H9 (cell line): ENCODE results near the gene OSBPL2. TPM values are rescaled to one million over a fixed set of nuclear protein-coding genes. Genes with fewer than 3 reads are reported as not detected.
A peak's percentile ranks its signal among the peaks of the same experiment; 100 is the strongest.

Experiments
- DNase-seq: peaks from one replicate; pipeline ENCODE4 v3.0.0-alpha.2; 2017
- H2AFZ ChIP-seq: one replicate; pipeline ENCODE4 v1.6.1; 2013; ENCODE audit warnings: mild to moderate bottlenecking, low read length, control low read depth, moderate library complexity
- H2AK5ac ChIP-seq: 2 replicates; pipeline ENCODE4 v1.6.1; 2013; ENCODE audit warnings: low read length, control low read depth, mixed read lengths; ENCODE audit not compliant: insufficient read length
- H2BK120ac ChIP-seq: one replicate; pipeline ENCODE4 v1.6.1; 2013; ENCODE audit warnings: low read depth, mild to moderate bottlenecking, low read length, control low read depth, inconsistent platforms; ENCODE audit not compliant: poor library complexity, severe bottlenecking
- H2BK12ac ChIP-seq: 2 replicates; pipeline ENCODE4 v1.6.1; 2013; ENCODE audit warnings: low read length, control low read depth, mixed read lengths, low read depth; ENCODE audit not compliant: insufficient read length
- H2BK15ac ChIP-seq: 2 replicates; pipeline ENCODE4 v1.6.1; 2013; ENCODE audit warnings: low read depth, low read length, control low read depth
- H2BK20ac ChIP-seq: one replicate; pipeline ENCODE4 v1.6.1; 2013; ENCODE audit warnings: low read depth, mild to moderate bottlenecking, low read length, control low read depth, inconsistent platforms; ENCODE audit not compliant: poor library complexity, severe bottlenecking
- H2BK5ac ChIP-seq: 2 replicates; pipeline ENCODE4 v1.6.1; 2013; ENCODE audit warnings: low read length, control low read depth, mixed read lengths; ENCODE audit not compliant: insufficient read length
- H3K14ac ChIP-seq: 2 replicates; pipeline ENCODE4 v1.6.1; 2013; ENCODE audit warnings: low read length, control low read depth; ENCODE audit not compliant: insufficient read depth
- H3K18ac ChIP-seq: 2 replicates; pipeline ENCODE4 v1.6.1; 2013; ENCODE audit warnings: low read depth, mild to moderate bottlenecking, mixed read lengths, low read length, control low read depth; ENCODE audit not compliant: insufficient read length
- H3K23ac ChIP-seq: 2 replicates; pipeline ENCODE4 v1.6.1; 2013; ENCODE audit warnings: low read length, control low read depth, mixed read lengths, low read depth; ENCODE audit not compliant: insufficient read length
- H3K23me2 ChIP-seq: 2 replicates; pipeline ENCODE4 v1.6.1; 2013; ENCODE audit warnings: low read depth, mild to moderate bottlenecking, mixed read lengths, low read length, control low read depth; ENCODE audit not compliant: insufficient read length, poor library complexity, severe bottlenecking
- H3K27ac ChIP-seq: 2 replicates; pipeline ENCODE4 v1.5.1; 2013; ENCODE audit warnings: low read length, control low read depth, mixed read lengths, low read depth; ENCODE audit not compliant: insufficient read length
- H3K27me3 ChIP-seq: 2 replicates; pipeline ENCODE4 v1.6.1; 2013; ENCODE audit warnings: low read length, control low read depth, inconsistent platforms; ENCODE audit not compliant: insufficient read depth
- H3K4ac ChIP-seq: 2 replicates; pipeline ENCODE4 v1.6.1; 2013; ENCODE audit warnings: low read depth, mild to moderate bottlenecking, control low read depth, inconsistent platforms, low read length, moderate library complexity
- H3K4me1 ChIP-seq: 2 replicates; pipeline ENCODE4 v1.6.1; 2013; ENCODE audit warnings: low read length, control low read depth, inconsistent platforms; ENCODE audit not compliant: insufficient read depth
- H3K4me2 ChIP-seq: 2 replicates; pipeline ENCODE4 v1.6.1; 2013; ENCODE audit warnings: low read length, control low read depth, mixed read lengths; ENCODE audit not compliant: insufficient read length, insufficient read depth
- H3K56ac ChIP-seq: 2 replicates; pipeline ENCODE4 v1.6.1; 2013; ENCODE audit warnings: low read depth, mild to moderate bottlenecking, mixed read lengths, low read length, control low read depth; ENCODE audit not compliant: insufficient read length
- H3K79me1 ChIP-seq: 2 replicates; pipeline ENCODE4 v1.6.1; 2013; ENCODE audit warnings: low read depth, mild to moderate bottlenecking, moderate library complexity, low read length, control low read depth, inconsistent platforms; ENCODE audit not compliant: insufficient read depth, poor library complexity, severe bottlenecking
- H3K79me2 ChIP-seq: 2 replicates; pipeline ENCODE4 v1.6.1; 2013; ENCODE audit warnings: low read length, control low read depth, inconsistent platforms; ENCODE audit not compliant: insufficient read depth
- H3K9ac ChIP-seq: 2 replicates; pipeline ENCODE4 v1.6.1; 2013; ENCODE audit warnings: low read length, control low read depth, mixed read lengths; ENCODE audit not compliant: insufficient read length; ENCODE audit errors: extremely low read depth
- H3K9me3 ChIP-seq: one replicate; pipeline ENCODE4 v1.6.1; 2013; ENCODE audit warnings: low read depth, low read length, inconsistent platforms; ENCODE audit not compliant: control insufficient read depth
- H3T11ph ChIP-seq: one replicate; pipeline ENCODE4 v1.6.1; 2013; ENCODE audit warnings: mild to moderate bottlenecking, low read length, control low read depth, inconsistent platforms
- H4K20me1 ChIP-seq: one replicate; pipeline ENCODE4 v1.6.1; 2013; ENCODE audit not compliant: control insufficient read depth, insufficient read length, insufficient read depth
- H4K5ac ChIP-seq: 2 replicates; pipeline ENCODE4 v1.6.1; 2013; ENCODE audit warnings: low read depth, mild to moderate bottlenecking, mixed read lengths, low read length, control low read depth; ENCODE audit not compliant: insufficient read length
- H4K8ac ChIP-seq: replicated peaks from 2 replicates; pipeline ENCODE4 v1.6.1; 2013; ENCODE audit warnings: low read length, control low read depth, mixed read lengths, low read depth; ENCODE audit not compliant: insufficient read length
- H4K91ac ChIP-seq: 2 replicates; pipeline ENCODE4 v1.6.1; 2013; ENCODE audit warnings: low read depth, mild to moderate bottlenecking, moderate library complexity, mixed read lengths, low read length, control low read depth; ENCODE audit not compliant: insufficient read length
- H3K27ac Mint-ChIP-seq, 3 experiments: 2 replicates in 2 of 3; 3 replicates in 1 of 3; pipeline ENCODE4 v1.8.0; 2020 to 2021; ENCODE audit warnings: mixed read lengths in 3 of 3, mild to moderate bottlenecking in 1 of 3, moderate library complexity in 1 of 3
- H3K27me3 Mint-ChIP-seq: 2 replicates; pipeline ENCODE4 v1.8.0; 2021; ENCODE audit warnings: low read depth, mild to moderate bottlenecking, moderate library complexity, mixed read lengths
- H3K36me3 Mint-ChIP-seq, 3 experiments: 2 replicates in 2 of 3; 3 replicates in 1 of 3; pipeline ENCODE4 v1.8.0; 2020 to 2021; ENCODE audit warnings: low read depth in 3 of 3, mixed read lengths in 3 of 3; ENCODE audit not compliant: insufficient read depth in 1 of 3
- H3K4me1 Mint-ChIP-seq, 2 experiments: 2 replicates each; pipeline ENCODE4 v1.8.0; 2020; ENCODE audit warnings: mixed read lengths in 2 of 2
- H3K4me3 Mint-ChIP-seq, 2 experiments: 2 replicates in 1 of 2; 3 replicates in 1 of 2; pipeline ENCODE4 v1.8.0; 2020 to 2021; ENCODE audit warnings: mild to moderate bottlenecking in 2 of 2, mixed read lengths in 2 of 2, moderate library complexity in 1 of 2
- H3K9me3 Mint-ChIP-seq, 2 experiments: 2 replicates in 1 of 2; 3 replicates in 1 of 2; pipeline ENCODE4 v1.8.0; 2020; ENCODE audit warnings: mild to moderate bottlenecking in 2 of 2, mixed read lengths in 2 of 2, moderate library complexity in 1 of 2
- WGBS: extraction: QIAGEN DNeasy Blood & Tissue Kit; methylation state at CpG from one replicate; pipeline ENCODE4 v1.1.7; 2013; ENCODE audit warnings: missing lambda C conversion rate, low lambda C conversion rate, mixed read lengths; ENCODE audit not compliant: insufficient read length; ENCODE audit errors: extremely low coverage; 5-methylcytosine and 5-hydroxymethylcytosine counted together
- total RNA-seq: library from RNA; stranded (reverse); gene quantifications from 2 replicates; pipeline ENCODE4 v1.2.1, GENCODE V29; 2021
- TF ChIP-seq, protein P1 (sequence below): fragments of 200-600 bp; sonication (generic); conservative IDR thresholded peaks from 3 replicates; pipeline ENCODE4 v1.8.0; 2021; ENCODE audit warnings: antibody characterized with exemption, mild to moderate bottlenecking

OSBPL2 gene
- total RNA-seq, 1 experiment from 2014 or later = 47.3 TPM

DNA sequence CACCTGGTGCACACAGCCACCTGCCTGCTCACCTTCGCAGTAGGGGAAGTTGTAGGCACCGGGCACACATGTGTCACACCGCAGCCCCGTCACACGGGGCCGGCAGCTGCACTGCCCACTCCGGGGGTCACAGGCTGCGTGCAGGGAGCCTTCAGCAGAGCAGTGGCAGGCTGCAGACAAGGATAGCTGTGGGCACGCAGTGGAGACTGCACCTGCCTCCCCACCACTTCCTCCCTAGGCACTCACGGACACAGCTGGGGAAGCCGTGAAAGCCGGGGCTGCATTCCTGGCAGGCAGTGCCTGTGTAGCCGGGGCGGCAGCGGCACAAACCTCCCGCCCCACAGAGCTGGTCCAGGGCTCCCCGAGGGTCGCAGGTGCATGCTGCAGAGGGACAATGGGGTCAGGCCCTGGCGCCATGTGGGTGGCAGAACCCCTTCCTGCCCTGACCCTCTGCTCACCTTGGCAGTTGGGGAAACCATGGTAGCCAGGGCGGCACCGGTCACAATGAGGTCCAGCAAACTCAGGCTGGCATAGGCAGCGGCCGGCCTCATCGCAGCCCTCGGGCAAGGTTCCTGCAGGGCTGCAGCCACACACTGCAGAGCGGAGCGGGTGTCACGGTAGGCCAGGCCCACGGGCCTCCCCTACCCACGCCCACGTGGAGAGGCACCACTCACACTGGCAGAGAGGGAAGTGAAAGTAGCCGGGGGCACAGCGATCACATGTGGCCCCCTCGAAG, 99.4 kb downstream of the OSBPL2 start:
- no CpG with 5 or more reads among the region's 34 CpGs for WGBS
- TF ChIP-seq, protein P1, sequence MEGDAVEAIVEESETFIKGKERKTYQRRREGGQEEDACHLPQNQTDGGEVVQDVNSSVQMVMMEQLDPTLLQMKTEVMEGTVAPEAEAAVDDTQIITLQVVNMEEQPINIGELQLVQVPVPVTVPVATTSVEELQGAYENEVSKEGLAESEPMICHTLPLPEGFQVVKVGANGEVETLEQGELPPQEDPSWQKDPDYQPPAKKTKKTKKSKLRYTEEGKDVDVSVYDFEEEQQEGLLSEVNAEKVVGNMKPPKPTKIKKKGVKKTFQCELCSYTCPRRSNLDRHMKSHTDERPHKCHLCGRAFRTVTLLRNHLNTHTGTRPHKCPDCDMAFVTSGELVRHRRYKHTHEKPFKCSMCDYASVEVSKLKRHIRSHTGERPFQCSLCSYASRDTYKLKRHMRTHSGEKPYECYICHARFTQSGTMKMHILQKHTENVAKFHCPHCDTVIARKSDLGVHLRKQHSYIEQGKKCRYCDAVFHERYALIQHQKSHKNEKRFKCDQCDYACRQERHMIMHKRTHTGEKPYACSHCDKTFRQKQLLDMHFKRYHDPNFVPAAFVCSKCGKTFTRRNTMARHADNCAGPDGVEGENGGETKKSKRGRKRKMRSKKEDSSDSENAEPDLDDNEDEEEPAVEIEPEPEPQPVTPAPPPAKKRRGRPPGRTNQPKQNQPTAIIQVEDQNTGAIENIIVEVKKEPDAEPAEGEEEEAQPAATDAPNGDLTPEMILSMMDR = no peak
- no peak overlapping the region for H3K56ac ChIP-seq
- no peak overlapping the region for H4K91ac ChIP-seq
- no peak for DNase-seq
- H3K4me2 ChIP-seq = no peak overlapping the region
- H3K4me3 Mint-ChIP-seq = no peak overlapping the region
- H3K27me3 ChIP-seq = no peaks in the 10 kb centered on the region
- H3K4me1 ChIP-seq = no peaks in the 10 kb centered on the region
- no peak overlapping the region for H3K18ac ChIP-seq
- no peak overlapping the region for H3K27ac ChIP-seq
- H2BK5ac ChIP-seq = no peak overlapping the region
- H2BK12ac ChIP-seq = no peak overlapping the region
- H4K20me1 ChIP-seq = peaks cover 3% of the 10 kb centered on the region
- H3K4ac ChIP-seq = no peak overlapping the region
- H3K27me3 Mint-ChIP-seq = no peaks in the 10 kb centered on the region
- H2BK120ac ChIP-seq = no peak overlapping the region
- no peak overlapping the region for H3K23ac ChIP-seq
- H3K27ac Mint-ChIP-seq = peak overlapping the region in 2 of 3 experiments; percentile 74 to 81; a peak in 1 of 7 replicates
- no peaks in the 10 kb centered on the region for H3K9me3 ChIP-seq
- no peaks in the 10 kb centered on the region for H3K79me2 ChIP-seq
- peak overlapping the region; percentile 0 for H4K5ac ChIP-seq
- no peak overlapping the region for H2BK15ac ChIP-seq
- no peak overlapping the region for H4K8ac ChIP-seq
- H2AK5ac ChIP-seq = no peak overlapping the region
- H3T11ph ChIP-seq = no peak overlapping the region
- H2AFZ ChIP-seq = no peak overlapping the region
- no peaks in the 10 kb centered on the region for H3K23me2 ChIP-seq
- H3K14ac ChIP-seq = no peak overlapping the region; the same call in 1 of the 2 replicates
- H3K9me3 Mint-ChIP-seq = no peaks in the 10 kb centered on the region
- H3K36me3 Mint-ChIP-seq = peaks cover 21 to 64% (median 63%) of the 10 kb centered on the region in 3 experiments; a peak in 6 of 7 replicates
- no peaks in the 10 kb centered on the region for H3K4me1 Mint-ChIP-seq
- H3K9ac ChIP-seq = no peak overlapping the region
- H3K79me1 ChIP-seq = no peaks in the 10 kb centered on the region
- no peak overlapping the region for H2BK20ac ChIP-seq
